ENCODE data around the gene PRPF38B.

Gene PRPF38B

GRCh38 chr1:108719656-108720435 lies 27.7 kb downstream of the PRPF38B start:
- no peak for DNase-seq

GRCh38 chr1:108722292-108722691 lies 30.2 kb downstream of the PRPF38B start:
- no peak for DNase-seq

- DNase-seq: no peak
Observed at GRCh38 chr1:108725906-108726305, 33.8 kb downstream of the PRPF38B start.

DNA sequence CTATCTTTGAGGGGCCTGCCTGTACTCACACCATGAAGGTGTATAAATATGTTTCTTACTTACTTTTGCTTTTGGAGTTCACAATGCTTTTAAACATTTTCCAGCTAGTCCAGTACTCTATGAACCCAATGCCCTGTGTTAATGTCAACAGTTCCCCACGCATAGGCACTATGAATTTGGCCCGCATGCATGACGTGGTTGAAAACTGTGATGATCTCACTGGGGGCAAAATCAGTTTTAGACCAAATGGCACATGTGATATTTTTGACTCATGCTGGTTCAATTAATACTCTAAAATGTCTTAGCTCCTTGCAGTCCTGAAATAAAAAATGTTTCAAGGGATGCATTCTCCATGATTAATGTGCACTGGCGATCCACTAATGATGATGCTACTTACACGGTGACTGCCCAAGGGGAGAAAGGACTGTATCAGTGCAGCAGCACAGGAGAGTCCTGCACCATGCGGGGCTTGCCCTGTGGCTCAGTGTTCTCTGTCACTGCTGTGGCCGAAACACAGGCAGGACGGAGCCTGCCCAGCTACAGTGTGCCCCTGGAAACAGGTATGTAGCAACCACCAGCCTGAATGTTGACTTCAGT lies 36.3 kb downstream of the PRPF38B start:
- no peak for DNase-seq

- DNase-seq: no peak
Observed at GRCh38 chr1:108729481-108729880, 37.4 kb downstream of the PRPF38B start.

GRCh38 chr1:108732398-108732797 lies 40.3 kb downstream of the PRPF38B start:
- DNase-seq: no peak

- DNase-seq: no peak
Observed at GRCh38 chr1:108734171-108734865, 42.2 kb downstream of the PRPF38B start.

DNA sequence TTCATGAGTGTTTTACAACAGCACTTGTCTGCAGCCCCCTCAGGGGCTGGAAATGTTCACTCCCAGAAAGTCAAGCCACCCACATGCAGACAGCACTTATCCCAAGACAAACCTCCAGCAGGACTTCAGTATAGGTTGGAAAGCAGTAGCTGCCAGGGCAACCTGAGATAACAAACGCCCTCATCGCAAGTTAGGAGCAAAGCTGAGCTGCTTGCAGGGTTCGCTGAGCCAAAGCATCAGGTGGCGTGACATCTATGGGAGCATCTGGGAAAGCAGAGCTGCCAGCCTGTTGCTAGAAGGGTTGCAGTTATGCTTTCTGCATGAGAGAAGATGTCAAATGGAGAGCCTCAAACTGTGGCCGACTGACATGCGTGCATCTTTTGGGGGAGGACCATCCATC lies 50.1 kb downstream of the PRPF38B start:
- DNase-seq: no peak

GRCh38 chr1:108745980-108746381 lies 53.9 kb downstream of the PRPF38B start:
- no peak for DNase-seq

GRCh38 chr1:108746382-108747170 lies 54.5 kb downstream of the PRPF38B start, which contains the start of gene STXBP3:
TSS of gene STXBP3 (plus strand) at chr1:108746674. CDS start at chr1:108746738, 64 bp downstream.
- peak; percentile 94 to 98 for DNase-seq

DNA sequence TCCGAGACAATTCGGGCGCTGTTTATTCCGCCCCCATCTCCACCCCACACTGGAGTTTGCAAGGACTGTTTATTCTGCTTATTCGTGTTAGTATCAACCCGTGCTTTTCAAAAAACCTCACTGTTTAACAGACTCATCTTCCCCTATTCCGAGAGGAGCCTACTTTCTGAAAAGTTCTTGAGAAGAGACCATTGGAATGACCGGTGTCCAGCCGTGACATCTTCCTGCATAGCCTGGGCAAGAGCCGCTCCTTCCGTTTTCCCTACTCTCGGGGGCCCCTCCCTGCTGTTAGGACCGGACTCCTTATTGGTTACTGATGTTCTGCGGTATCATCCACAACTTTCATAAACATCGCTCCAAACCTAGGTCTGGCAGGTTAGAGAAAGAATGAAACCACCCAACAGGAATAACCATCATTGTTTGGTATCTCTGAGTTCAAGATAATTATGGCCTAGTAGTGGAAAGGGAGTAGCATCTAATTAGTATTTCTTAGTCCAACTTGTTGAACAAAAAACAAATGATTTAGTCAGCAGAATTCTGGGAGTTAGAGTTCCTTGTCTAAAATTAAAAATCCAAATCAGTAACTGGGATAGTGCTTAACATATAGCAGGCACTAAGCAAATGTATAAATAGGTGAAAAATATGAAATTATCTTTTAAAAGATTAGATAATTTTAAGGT lies 55.2 kb downstream of the PRPF38B start:
- peak in 1 of 2 donors; percentile 48 for DNase-seq

DNA sequence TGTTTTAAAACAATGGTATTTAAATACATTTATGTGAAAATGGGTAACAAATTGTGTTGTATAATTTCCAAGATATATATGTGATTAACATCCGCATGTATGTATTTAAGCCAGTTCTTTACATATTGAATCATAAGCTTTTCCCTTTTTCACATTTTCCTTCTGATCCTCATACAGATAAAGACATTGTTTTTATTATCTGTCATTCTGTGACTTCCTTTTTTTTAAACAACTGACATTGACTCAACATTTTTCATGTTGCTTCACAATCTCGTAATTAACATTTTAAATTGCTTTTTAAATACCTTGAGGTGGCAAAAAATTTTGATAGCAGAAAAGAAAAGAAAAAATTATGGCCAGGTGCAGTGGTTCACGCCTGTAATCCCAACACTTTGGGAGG lies 55.8 kb downstream of the PRPF38B start:
- DNase-seq: peak in 1 of 2 donors; percentile 41

DNA sequence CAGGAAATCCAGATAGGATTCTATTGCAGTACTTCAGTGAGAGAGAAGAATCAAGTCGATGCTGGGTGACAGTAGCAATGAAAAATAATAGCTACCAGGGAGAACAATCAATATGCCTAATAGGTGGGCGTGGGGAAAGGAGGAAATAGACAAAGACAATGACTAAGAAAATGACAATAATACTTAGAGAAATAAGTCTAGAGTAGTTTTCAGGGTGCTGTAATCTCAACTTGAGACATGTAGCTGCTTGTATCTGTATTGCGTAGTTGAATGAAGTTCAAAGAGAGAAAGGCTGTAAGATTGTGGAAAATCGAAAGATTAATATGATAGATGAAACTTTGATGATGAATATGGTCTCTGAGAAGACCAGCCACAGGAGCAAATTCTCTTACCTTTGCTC lies 57.0 kb downstream of the PRPF38B start:
- DNase-seq: no peak

DNA sequence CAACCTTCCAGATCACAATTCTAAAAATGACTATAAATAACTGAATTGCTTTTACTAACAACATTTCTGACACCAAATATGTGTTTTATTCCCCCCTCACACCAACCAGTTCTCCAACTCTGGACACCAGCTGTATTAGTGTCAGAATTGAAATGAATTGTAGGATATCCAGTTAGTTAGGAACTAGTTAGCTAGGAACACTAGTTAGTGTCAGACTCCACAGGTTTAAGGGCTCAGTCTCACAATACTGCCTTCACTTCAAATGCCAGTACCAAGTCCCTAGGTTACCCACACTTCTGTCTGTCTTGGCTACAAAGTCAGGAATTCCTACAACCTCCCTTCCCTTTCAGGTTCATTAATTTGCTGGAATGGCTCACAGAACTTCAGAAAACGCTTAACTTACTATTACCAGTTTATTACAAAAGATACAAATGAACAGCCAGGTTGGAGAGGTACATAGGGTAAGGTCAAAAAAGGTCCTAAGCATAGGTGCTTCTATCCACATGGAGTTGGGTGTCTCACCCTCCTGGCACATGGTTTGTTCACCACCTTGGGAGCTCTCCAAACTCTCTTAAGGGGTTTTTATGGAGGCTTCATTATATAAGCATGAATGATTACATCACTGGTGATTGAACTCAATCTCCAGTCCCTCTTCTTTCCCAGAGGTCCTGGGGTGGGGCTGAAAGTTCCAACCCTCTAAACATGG lies 58.5 kb downstream of the PRPF38B start:
- no peak for DNase-seq

All from bone marrow (tissue), 2 donors.